GM12878 (cell line): Measurements from ENCODE around the gene GPC5. TPM values are rescaled to one million over a fixed set of nuclear protein-coding genes. Genes with fewer than 3 reads are reported as not detected.

ENCODE experiments used
- CHD2 ChIP-seq: IDR thresholded peaks from 2 replicates; pipeline ENCODE4 v1.6.1; 2011; ENCODE audit warnings: low read depth, low read length, improper control_type of control experiment, borderline replicate concordance
- CREB1 ChIP-seq: IDR thresholded peaks from 2 replicates; pipeline ENCODE4 v1.6.1; 2012; ENCODE audit warnings: low read depth, mild to moderate bottlenecking, inconsistent platforms
- FOXM1 ChIP-seq: IDR thresholded peaks from 2 replicates; pipeline ENCODE4 v1.6.1; 2012; ENCODE audit warnings: low read depth, mild to moderate bottlenecking, inconsistent platforms, low read length, moderate library complexity
- HDAC2 ChIP-seq: fragments of 200-600 bp; sonication (generic); IDR thresholded peaks from 2 replicates; pipeline ENCODE4 v1.6.1; 2017
- MXI1 ChIP-seq: fragments of 150-350 bp; IDR thresholded peaks from 2 replicates; pipeline ENCODE4 v1.6.1; 2011; ENCODE audit warnings: low read depth, mild to moderate bottlenecking, inconsistent platforms, low read length, improper control_type of control experiment
- NR2C1 ChIP-seq: fragments of 450-650 bp; IDR thresholded peaks from 2 replicates; pipeline ENCODE4 v1.6.1; 2017; ENCODE audit warnings: antibody characterized with exemption, mild to moderate bottlenecking, moderate library complexity
- PAX5 ChIP-seq: IDR thresholded peaks from 2 replicates; pipeline ENCODE4 v1.6.1; 2011; ENCODE audit warnings: low read depth, low read length, borderline replicate concordance
- PML ChIP-seq: IDR thresholded peaks from 2 replicates; pipeline ENCODE4 v1.6.1; 2012; ENCODE audit warnings: low read length, inconsistent platforms
- POLR2AphosphoS5 ChIP-seq: IDR thresholded peaks from 2 replicates; pipeline ENCODE4 v1.6.1; 2011; ENCODE audit warnings: mild to moderate bottlenecking, low read length, inconsistent platforms
- RB1 ChIP-seq: fragments of 450-650 bp; formaldehyde crosslinking; IDR thresholded peaks from 2 replicates; pipeline ENCODE4 v1.6.1; 2017; ENCODE audit warnings: mild to moderate bottlenecking, borderline replicate concordance
- SMARCA5 ChIP-seq: fragments of 450-650 bp; IDR thresholded peaks from 2 replicates; pipeline ENCODE4 v1.6.1; 2017; ENCODE audit warnings: mild to moderate bottlenecking
- SRF ChIP-seq, 2 experiments: IDR thresholded peaks; 2 replicates each; pipeline ENCODE4 v1.6.1; 2011; ENCODE audit warnings: low read depth in 2 of 2, low read length in 2 of 2, mild to moderate bottlenecking in 1 of 2, moderate library complexity in 1 of 2
- TCF12 ChIP-seq: IDR thresholded peaks from 2 replicates; pipeline ENCODE4 v1.6.1; 2011; ENCODE audit warnings: low read depth, mild to moderate bottlenecking, low read length
- ZNF384 ChIP-seq: IDR thresholded peaks from 2 replicates; pipeline ENCODE4 v1.6.1; 2012; ENCODE audit warnings: low read depth, mild to moderate bottlenecking, low read length, improper control_type of control experiment, borderline replicate concordance
- ZNF622 ChIP-seq: fragments of 450-650 bp; IDR thresholded peaks from 2 replicates; pipeline ENCODE4 v1.6.1; 2017; ENCODE audit warnings: mild to moderate bottlenecking, inconsistent platforms
- polyA plus RNA-seq, 11 experiments: library from polyadenylated mRNA; depleted of rRNA in 4 of 11; unstranded in 6 of 11; stranded (reverse) in 5 of 11; fragments of >200 nt; fragmentation: Nextera tagmentation in 4 of 11; fragmentation: Illumina TruSeq in 1 of 11; extraction: Ambion mirVana in 4 of 11; extraction: Trizol in 1 of 11; gene quantifications; 1 replicate in 1 of 11; 2 replicates in 10 of 11; pipeline versions ENCODE4 v1.2.1 to v1.2.3, GENCODE V29; 2011 to 2016; ENCODE audit warnings: inconsistent platforms in 2 of 11, missing spikeins in 2 of 11, low read depth in 1 of 11
- total RNA-seq, 4 experiments: library from RNA; depleted of rRNA in 3 of 4; stranded (reverse); fragments of >200 nt in 3 of 4; fragmentation: Illumina TruSeq in 1 of 4; extraction: Trizol in 1 of 4; gene quantifications; 2 replicates each; pipeline versions ENCODE4 v1.2.1 to v1.2.3, GENCODE V29; 2013 to 2021
- TF ChIP-seq, protein P1 (sequence below): fragments of 450-650 bp; IDR thresholded peaks from 2 replicates; pipeline ENCODE4 v1.6.1; 2017; ENCODE audit warnings: mild to moderate bottlenecking, moderate library complexity
- TF ChIP-seq, protein P2 (sequence below): IDR thresholded peaks from 2 replicates; pipeline ENCODE4 v1.6.1; 2012; ENCODE audit warnings: mild to moderate bottlenecking, low read depth, low read length
- TF ChIP-seq, protein P3 (sequence below): fragments of 450-650 bp; conservative IDR thresholded peaks from 2 replicates; pipeline ENCODE4 v1.6.1; 2017; ENCODE audit warnings: mild to moderate bottlenecking, moderate library complexity
- TF ChIP-seq, protein P4 (sequence below), 3 experiments: IDR thresholded peaks in 2 of 3; conservative IDR thresholded peaks in 1 of 3; 2 replicates each; pipeline ENCODE4 v1.5.1; 2011; ENCODE audit warnings: low read depth in 3 of 3, low read length in 3 of 3, mild to moderate bottlenecking in 3 of 3, control low read depth in 2 of 3, moderate library complexity in 2 of 3, inconsistent platforms in 1 of 3, mixed read lengths in 1 of 3; ENCODE audit not compliant: control insufficient read depth in 2 of 3, insufficient read depth in 1 of 3; ENCODE audit errors: extremely low read depth in 1 of 3

Gene GPC5
- total and polyA plus RNA-seq, 10 of the 15 experiments (the other 5 are each of a cell fraction or from before 2014, with no cell fraction given): 0.05 to 0.87 (median 0.44) TPM; not detected in 1

DNA sequence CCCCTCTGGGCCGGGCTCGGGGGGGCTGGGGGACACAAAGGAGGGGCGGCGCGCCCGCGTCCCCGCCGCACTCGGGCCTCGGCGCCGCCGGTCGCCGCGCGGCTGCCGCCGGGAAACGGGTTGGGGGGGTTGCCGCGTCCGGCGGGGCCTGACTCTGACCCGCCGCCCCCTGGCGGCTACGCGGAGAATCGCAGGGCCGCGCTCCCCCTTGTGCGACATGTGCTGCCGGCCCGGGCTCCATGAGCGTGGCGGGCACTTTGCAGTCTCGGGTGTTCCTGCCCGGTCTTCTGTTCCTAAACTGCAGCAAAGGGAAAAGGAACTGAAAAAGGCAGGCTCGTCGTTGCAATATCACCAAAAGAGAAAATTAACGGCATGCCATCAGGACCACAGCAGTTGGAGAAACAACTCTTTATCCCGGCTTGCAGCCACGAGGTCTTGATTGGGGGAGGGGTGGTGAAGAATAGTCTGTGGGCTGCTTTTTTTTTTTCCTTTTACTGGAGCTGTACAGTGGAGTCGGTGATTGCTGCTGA, 49.5 kb upstream of the GPC5 start (continued):
- TF ChIP-seq, protein P1, sequence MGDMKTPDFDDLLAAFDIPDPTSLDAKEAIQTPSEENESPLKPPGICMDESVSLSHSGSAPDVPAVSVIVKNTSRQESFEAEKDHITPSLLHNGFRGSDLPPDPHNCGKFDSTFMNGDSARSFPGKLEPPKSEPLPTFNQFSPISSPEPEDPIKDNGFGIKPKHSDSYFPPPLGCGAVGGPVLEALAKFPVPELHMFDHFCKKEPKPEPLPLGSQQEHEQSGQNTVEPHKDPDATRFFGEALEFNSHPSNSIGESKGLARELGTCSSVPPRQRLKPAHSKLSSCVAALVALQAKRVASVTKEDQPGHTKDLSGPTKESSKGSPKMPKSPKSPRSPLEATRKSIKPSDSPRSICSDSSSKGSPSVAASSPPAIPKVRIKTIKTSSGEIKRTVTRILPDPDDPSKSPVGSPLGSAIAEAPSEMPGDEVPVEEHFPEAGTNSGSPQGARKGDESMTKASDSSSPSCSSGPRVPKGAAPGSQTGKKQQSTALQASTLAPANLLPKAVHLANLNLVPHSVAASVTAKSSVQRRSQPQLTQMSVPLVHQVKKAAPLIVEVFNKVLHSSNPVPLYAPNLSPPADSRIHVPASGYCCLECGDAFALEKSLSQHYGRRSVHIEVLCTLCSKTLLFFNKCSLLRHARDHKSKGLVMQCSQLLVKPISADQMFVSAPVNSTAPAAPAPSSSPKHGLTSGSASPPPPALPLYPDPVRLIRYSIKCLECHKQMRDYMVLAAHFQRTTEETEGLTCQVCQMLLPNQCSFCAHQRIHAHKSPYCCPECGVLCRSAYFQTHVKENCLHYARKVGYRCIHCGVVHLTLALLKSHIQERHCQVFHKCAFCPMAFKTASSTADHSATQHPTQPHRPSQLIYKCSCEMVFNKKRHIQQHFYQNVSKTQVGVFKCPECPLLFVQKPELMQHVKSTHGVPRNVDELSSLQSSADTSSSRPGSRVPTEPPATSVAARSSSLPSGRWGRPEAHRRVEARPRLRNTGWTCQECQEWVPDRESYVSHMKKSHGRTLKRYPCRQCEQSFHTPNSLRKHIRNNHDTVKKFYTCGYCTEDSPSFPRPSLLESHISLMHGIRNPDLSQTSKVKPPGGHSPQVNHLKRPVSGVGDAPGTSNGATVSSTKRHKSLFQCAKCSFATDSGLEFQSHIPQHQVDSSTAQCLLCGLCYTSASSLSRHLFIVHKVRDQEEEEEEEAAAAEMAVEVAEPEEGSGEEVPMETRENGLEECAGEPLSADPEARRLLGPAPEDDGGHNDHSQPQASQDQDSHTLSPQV: 0 out of 2 replicates have a peak, but pooled peaks have one; percentile 14
- TF ChIP-seq MXI1 (peak; percentile 99), SRF (IDR thresholded peaks at IDR 0.05; ENCODE audit: low read depth in 2 of 2, low read length in 2 of 2) (0 out of 4 replicates have a peak, but pooled peaks of 1 of the 2 experiments have one; percentile 18), HDAC2 (peak; percentile 68; the same call in 1 of the 2 replicates), ZNF622 (no peak), TCF12 (0 out of 2 replicates have a peak, but pooled peaks have one; percentile 45), PAX5 (0 out of 2 replicates have a peak, but pooled peaks have one; percentile 61), POLR2AphosphoS5 (peak; percentile 79; the same call in 1 of the 2 replicates), NR2C1 (no peak), RB1 (peak; percentile 59; the same call in 1 of the 2 replicates), SMARCA5 (peak; percentile 96), PML (no peak), CHD2 (peak; percentile 72; the same call in 1 of the 2 replicates), ZNF384 (no peak), FOXM1 (0 out of 2 replicates have a peak, but pooled peaks have one; percentile 15), CREB1 (no peak)
- TF ChIP-seq, protein P2, sequence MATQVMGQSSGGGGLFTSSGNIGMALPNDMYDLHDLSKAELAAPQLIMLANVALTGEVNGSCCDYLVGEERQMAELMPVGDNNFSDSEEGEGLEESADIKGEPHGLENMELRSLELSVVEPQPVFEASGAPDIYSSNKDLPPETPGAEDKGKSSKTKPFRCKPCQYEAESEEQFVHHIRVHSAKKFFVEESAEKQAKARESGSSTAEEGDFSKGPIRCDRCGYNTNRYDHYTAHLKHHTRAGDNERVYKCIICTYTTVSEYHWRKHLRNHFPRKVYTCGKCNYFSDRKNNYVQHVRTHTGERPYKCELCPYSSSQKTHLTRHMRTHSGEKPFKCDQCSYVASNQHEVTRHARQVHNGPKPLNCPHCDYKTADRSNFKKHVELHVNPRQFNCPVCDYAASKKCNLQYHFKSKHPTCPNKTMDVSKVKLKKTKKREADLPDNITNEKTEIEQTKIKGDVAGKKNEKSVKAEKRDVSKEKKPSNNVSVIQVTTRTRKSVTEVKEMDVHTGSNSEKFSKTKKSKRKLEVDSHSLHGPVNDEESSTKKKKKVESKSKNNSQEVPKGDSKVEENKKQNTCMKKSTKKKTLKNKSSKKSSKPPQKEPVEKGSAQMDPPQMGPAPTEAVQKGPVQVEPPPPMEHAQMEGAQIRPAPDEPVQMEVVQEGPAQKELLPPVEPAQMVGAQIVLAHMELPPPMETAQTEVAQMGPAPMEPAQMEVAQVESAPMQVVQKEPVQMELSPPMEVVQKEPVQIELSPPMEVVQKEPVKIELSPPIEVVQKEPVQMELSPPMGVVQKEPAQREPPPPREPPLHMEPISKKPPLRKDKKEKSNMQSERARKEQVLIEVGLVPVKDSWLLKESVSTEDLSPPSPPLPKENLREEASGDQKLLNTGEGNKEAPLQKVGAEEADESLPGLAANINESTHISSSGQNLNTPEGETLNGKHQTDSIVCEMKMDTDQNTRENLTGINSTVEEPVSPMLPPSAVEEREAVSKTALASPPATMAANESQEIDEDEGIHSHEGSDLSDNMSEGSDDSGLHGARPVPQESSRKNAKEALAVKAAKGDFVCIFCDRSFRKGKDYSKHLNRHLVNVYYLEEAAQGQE: no peak; the same call in 1 of the 2 replicates
- TF ChIP-seq, protein P3, sequence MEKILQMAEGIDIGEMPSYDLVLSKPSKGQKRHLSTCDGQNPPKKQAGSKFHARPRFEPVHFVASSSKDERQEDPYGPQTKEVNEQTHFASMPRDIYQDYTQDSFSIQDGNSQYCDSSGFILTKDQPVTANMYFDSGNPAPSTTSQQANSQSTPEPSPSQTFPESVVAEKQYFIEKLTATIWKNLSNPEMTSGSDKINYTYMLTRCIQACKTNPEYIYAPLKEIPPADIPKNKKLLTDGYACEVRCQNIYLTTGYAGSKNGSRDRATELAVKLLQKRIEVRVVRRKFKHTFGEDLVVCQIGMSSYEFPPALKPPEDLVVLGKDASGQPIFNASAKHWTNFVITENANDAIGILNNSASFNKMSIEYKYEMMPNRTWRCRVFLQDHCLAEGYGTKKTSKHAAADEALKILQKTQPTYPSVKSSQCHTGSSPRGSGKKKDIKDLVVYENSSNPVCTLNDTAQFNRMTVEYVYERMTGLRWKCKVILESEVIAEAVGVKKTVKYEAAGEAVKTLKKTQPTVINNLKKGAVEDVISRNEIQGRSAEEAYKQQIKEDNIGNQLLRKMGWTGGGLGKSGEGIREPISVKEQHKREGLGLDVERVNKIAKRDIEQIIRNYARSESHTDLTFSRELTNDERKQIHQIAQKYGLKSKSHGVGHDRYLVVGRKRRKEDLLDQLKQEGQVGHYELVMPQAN: peak; percentile 96
- TF ChIP-seq, protein P4, sequence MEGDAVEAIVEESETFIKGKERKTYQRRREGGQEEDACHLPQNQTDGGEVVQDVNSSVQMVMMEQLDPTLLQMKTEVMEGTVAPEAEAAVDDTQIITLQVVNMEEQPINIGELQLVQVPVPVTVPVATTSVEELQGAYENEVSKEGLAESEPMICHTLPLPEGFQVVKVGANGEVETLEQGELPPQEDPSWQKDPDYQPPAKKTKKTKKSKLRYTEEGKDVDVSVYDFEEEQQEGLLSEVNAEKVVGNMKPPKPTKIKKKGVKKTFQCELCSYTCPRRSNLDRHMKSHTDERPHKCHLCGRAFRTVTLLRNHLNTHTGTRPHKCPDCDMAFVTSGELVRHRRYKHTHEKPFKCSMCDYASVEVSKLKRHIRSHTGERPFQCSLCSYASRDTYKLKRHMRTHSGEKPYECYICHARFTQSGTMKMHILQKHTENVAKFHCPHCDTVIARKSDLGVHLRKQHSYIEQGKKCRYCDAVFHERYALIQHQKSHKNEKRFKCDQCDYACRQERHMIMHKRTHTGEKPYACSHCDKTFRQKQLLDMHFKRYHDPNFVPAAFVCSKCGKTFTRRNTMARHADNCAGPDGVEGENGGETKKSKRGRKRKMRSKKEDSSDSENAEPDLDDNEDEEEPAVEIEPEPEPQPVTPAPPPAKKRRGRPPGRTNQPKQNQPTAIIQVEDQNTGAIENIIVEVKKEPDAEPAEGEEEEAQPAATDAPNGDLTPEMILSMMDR (IDR thresholded peaks at IDR 0.05 in 2 of 3, conservative IDR thresholded peaks at IDR 0.05 in 1 of 3; ENCODE audit: control insufficient read depth in 2 of 3, extremely low read depth in 1 of 3, insufficient read depth in 1 of 3, low read depth in 3 of 3, low read length in 3 of 3): peak; percentile 90 to 97 (median 94)
